ENCODE results near the gene TLE3.
A peak's percentile ranks its signal among the peaks of the same experiment; 100 is the strongest.

Gene TLE3

GRCh38 chr15:69999392-70000085 is 98.2 kb downstream of the TLE3 start:
- DNase-seq: no peak

- DNase-seq: no peak
These were observed 99.0 kb downstream of the TLE3 start for GRCh38 chr15:69998541-69999391.

GRCh38 chr15:69997813-69998212 is 99.9 kb downstream of the TLE3 start:
- peak; percentile 84 for DNase-seq

Data from NCI-H345 (cell line).